Activated naive CD4-positive, alpha-beta T cell treated with anti-CD3 and anti-CD28 coated beads, Interleukin-2, amount 10 ng/mL, durations not matched to agents 7 days and 5 days (primary cell): Measurements from ENCODE around the gene ARHGAP24.
"Not testable (repeated sequence)": the region's sequence is repeated elsewhere in the genome, so short reads cannot be mapped to it uniquely, and the experiment has no call there.

Experiments used
- CTCF ChIA-PET: fragments of 350-600 bp; sonication (Branson Sonifier 250); formaldehyde crosslinking; loops from one replicate; lab custom pipeline; 2021; ENCODE audit warnings: antibody characterized with exemption; lab: Charles Lee
- DNase-seq: peaks from one replicate; pipeline ENCODE4 v3.0.0-alpha.2; 2020
- H3K27ac Mint-ChIP-seq: one replicate; pipeline ENCODE4 v1.8.0; 2021; ENCODE audit warnings: mild to moderate bottlenecking, moderate library complexity, mixed read lengths
- H3K27me3 Mint-ChIP-seq: one replicate; pipeline ENCODE4 v1.8.0; 2021; ENCODE audit warnings: mild to moderate bottlenecking, mixed read lengths
- H3K36me3 Mint-ChIP-seq: one replicate; pipeline ENCODE4 v1.8.0; 2021; ENCODE audit warnings: mixed read lengths
- H3K4me1 Mint-ChIP-seq: one replicate; pipeline ENCODE4 v1.8.0; 2021; ENCODE audit warnings: mixed read lengths
- H3K4me3 Mint-ChIP-seq: one replicate; pipeline ENCODE4 v1.8.0; 2021; ENCODE audit warnings: mild to moderate bottlenecking, moderate library complexity, mixed read lengths
- H3K9me3 Mint-ChIP-seq: one replicate; pipeline ENCODE4 v1.8.0; 2021; ENCODE audit warnings: mixed read lengths

Gene ARHGAP24

DNA sequence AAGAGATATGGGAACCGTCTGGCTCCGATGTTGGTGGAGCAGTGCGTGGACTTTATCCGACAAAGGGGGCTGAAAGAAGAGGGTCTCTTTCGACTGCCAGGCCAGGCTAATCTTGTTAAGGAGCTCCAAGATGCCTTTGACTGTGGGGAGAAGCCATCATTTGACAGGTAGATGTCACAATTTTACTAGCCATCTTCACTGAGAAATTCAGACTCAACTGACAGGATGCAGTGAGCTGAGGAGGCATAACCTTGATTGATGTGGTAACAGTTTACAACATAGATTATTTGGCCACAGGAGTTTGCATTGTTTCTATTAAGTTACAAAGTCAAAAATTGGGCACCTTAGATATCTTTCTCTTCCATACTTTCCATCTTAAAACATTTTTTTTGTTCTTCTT is 467.2 kb downstream of the ARHGAP24 start:
- H3K36me3 Mint-ChIP-seq, result no peaks in the 10 kb centered on the region
- H3K4me1 Mint-ChIP-seq, result no peaks in the 10 kb centered on the region
- no peak for DNase-seq
- H3K27me3 Mint-ChIP-seq, result no peaks in the 10 kb centered on the region
- H3K9me3 Mint-ChIP-seq, result peaks cover 2% of the 10 kb centered on the region
- CTCF ChIA-PET, result no interaction called here
- H3K4me3 Mint-ChIP-seq, result no peak overlapping the region
- no peak overlapping the region for H3K27ac Mint-ChIP-seq

DNA sequence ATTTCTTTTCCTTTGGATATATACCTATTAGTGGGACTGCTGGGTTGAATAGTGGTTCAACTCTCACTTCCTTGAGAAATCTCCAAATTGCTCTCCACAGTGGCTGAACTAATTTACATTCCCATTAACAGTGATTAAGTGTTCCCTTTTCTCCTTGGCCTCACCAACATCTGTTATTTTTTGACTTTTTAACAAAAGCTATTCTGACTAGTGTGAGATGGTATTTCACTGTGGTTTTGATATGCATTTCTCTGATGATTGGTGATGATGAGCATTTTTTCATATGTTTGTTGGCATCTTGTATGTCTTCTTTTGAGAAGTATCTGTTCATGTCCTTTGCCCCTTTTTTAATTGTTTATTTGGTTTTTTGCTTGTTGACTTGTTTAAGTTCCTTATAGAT is 471.9 kb downstream of the ARHGAP24 start:
- no peaks in the 10 kb centered on the region for H3K27me3 Mint-ChIP-seq
- H3K9me3 Mint-ChIP-seq, result peaks cover 2% of the 10 kb centered on the region
- H3K36me3 Mint-ChIP-seq, result no peaks in the 10 kb centered on the region
- H3K27ac Mint-ChIP-seq, result no peak overlapping the region
- H3K4me1 Mint-ChIP-seq, result no peaks in the 10 kb centered on the region
- DNase-seq, result no peak
- no peak overlapping the region for H3K4me3 Mint-ChIP-seq
- CTCF ChIA-PET, result no interaction called here

DNA sequence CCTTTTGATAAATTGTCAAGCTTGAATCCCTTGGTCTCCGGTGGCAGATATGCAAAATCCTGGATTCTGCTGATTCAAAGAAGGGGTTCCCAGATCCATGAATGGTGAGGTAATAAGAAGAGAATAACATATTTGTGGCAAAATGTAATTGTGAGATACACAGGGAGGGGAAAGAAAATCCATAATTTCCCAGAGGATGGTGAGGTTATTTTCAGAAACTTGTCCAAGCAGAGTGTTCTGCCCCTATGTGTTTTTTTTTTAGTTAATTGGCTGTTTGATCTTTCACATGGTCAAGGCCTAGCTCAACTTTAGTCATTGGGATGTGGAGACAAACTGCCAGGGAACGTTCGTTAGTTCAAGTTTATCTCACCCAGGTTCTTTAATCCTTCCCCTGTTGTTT is 476.1 kb downstream of the ARHGAP24 start:
- Mint-ChIP-seq H3K4me1 (no peaks in the 10 kb centered on the region), H3K4me3 (no peak overlapping the region), H3K27me3 (no peaks in the 10 kb centered on the region), H3K27ac (no peak overlapping the region), H3K36me3 (no peaks in the 10 kb centered on the region), H3K9me3 (no peaks in the 10 kb centered on the region)
- DNase-seq, result no peak
- CTCF ChIA-PET, result no interaction called here

DNA sequence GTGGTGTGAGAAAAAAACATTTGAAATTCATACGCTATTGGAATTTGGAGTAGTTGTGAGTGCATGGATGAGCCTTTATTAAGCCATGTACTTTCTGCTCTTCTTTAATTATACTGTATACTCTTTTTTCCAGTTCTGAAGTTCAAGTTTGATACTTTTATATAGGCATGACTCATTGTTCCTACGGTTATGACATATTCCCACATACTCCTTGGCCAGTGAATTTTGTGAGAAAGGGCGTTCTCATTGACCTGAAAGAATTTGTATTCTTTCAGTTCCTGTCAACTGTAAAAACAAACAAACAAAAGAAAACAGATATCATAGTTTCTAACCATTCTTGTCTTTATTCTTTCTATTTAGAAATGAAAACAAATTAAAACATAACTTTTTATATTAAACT is 477.6 kb downstream of the ARHGAP24 start:
- CTCF ChIA-PET, result no interaction called here
- no peak overlapping the region for H3K4me3 Mint-ChIP-seq
- H3K9me3 Mint-ChIP-seq, result no peaks in the 10 kb centered on the region
- DNase-seq, result no peak
- no peaks in the 10 kb centered on the region for H3K36me3 Mint-ChIP-seq
- no peaks in the 10 kb centered on the region for H3K4me1 Mint-ChIP-seq
- H3K27ac Mint-ChIP-seq, result no peak overlapping the region
- no peaks in the 10 kb centered on the region for H3K27me3 Mint-ChIP-seq

DNA sequence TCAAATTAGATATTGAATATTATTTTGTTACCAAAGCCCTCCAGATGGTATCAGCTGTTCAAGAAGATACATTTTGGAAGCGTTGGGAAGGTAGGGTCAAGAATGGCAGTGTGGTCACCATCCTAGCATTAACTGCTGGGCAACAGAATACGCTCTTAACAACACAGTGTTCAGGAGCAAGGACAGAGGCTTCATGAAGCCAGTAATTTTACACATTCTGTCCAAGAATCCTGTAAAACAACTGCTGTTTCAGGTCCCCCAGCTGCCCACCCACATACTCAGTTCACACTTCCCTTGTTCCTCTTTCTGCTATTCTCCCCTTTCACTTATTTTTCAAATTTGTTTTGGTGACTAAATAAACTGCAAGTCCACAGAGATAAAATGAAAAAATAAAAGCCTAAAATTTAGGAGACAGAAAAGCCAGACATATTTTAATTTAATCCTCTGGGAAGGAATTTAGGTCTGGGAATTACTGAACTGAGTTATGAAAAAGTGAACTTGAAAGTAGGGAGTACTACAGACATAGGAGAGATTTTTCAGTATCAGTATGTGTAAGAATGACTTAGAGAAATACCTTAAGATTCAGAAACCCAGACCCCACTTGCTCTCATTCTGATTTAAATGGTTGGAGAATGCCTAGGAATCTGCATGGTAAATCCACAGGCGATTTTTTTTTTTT is 478.2 kb downstream of the ARHGAP24 start:
- CTCF ChIA-PET, result no interaction called here
- Mint-ChIP-seq H3K27ac (no peak overlapping the region), H3K4me1 (no peaks in the 10 kb centered on the region), H3K4me3 (no peak overlapping the region), H3K9me3 (no peaks in the 10 kb centered on the region), H3K36me3 (no peaks in the 10 kb centered on the region), H3K27me3 (no peaks in the 10 kb centered on the region)
- DNase-seq, result no peak

DNA sequence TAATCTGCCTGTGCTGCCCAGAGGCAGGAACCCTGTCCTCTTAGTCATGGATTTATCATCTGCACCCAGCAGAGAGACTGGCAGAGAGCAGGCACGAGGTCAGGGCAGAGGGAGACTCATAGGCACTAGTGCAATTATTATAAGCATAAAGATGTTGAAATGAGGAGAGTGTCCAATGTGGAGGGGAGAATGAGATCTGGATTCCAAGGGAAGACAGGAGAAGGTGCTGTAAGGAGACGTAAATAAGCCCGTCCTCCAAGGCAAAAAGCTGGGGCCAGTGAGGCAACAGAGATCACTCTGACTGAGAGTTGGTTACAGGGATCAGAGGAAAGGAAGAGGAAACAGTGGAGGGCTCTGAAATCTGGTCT is 478.7 kb downstream of the ARHGAP24 start:
- Mint-ChIP-seq H3K4me3 (no peak overlapping the region), H3K27me3 (no peaks in the 10 kb centered on the region), H3K36me3 (no peaks in the 10 kb centered on the region), H3K9me3 (no peaks in the 10 kb centered on the region), H3K4me1 (no peaks in the 10 kb centered on the region), H3K27ac (no peak overlapping the region)
- CTCF ChIA-PET, result no interaction called here
- no peak for DNase-seq

DNA sequence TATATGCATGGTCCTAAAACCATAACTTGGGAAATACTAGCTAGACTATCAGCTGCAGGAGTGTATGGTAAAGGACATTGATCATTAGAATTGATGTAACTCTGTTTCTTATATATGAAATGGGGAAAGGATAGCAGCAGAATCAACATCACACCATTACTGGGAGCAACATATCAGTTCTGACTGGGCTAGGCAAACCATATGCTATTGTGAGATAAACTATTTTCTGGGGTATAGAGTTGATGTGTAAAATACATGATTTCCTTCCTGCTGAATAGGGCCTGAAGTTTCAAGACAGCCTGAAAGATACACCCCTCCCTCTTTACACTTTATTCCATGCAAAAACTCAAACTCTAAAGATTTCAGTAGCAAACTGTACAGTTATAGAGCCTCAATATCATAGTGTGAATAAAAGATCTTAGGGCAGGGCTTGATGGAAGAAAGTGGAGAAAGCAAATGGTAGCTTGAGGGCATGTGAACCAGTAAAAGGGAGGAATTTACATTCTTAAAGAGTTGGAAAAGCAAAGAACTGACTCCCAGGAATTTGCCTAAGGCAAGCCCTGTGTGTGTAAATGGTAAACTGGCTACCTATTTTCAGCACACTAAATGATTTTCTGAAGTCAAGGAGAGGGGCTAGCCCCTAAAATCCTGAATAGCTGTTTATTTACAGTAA is 480.8 kb downstream of the ARHGAP24 start:
- CTCF ChIA-PET, result no interaction called here
- H3K36me3 Mint-ChIP-seq, result no peaks in the 10 kb centered on the region
- DNase-seq, result no peak
- no peaks in the 10 kb centered on the region for H3K9me3 Mint-ChIP-seq
- no peak overlapping the region for H3K4me3 Mint-ChIP-seq
- H3K27me3 Mint-ChIP-seq, result no peaks in the 10 kb centered on the region
- no peak overlapping the region for H3K27ac Mint-ChIP-seq
- no peaks in the 10 kb centered on the region for H3K4me1 Mint-ChIP-seq

DNA sequence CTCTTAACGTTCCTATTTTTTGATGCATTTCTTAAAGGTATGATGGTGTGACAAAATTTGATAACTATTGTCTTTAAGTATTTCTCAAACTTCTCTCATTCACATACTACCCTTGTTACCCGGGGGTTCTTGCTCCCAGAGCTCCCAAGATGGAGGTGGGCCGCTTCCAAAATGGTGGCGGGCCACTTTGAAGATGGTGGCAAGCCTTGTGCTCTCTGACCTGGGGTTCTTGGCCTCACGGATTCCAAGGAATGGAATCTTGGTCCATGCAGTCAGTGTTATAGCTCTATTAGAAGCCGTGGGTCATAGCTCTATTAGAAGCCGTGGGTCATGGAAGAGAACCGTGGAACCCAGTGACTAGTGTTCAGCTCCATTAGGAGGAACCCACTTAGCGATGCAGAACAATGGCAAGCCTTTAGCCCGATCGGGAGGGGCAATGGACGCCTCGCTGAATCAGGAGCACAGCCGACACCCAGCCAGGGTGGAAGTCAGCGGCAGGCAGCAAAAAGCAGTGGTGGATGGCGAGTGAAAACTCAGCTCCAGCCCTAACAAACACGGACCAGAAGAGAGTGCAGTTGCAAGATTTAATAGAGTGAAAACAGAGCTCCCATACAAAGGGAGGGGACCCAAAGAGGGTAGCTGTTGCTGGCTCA is 481.5 kb downstream of the ARHGAP24 start:
- H3K27ac Mint-ChIP-seq, result no peak overlapping the region
- H3K9me3 Mint-ChIP-seq, result no peaks in the 10 kb centered on the region
- no peak overlapping the region for H3K4me3 Mint-ChIP-seq
- CTCF ChIA-PET, result no interaction called here
- no peak for DNase-seq
- H3K27me3 Mint-ChIP-seq, result no peaks in the 10 kb centered on the region
- H3K36me3 Mint-ChIP-seq, result no peaks in the 10 kb centered on the region
- no peaks in the 10 kb centered on the region for H3K4me1 Mint-ChIP-seq

DNA sequence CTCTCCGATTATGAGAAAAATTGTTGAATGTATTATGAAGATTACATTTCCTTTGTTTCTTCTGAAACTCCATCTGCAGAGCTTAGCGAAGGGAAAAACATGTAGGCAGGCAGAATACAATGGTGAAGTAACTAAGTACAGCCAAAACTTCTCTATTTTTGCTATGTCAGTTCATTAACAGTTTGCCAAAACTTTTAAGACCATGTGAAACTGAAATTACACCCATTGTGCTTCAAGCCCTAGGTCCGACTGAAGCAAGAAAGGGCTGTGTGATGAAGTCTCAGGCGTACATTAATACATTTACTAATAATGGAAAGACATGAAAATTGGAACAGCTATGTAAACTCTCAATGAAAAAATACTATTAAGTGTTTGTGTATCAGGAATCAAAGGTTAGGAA is 486.9 kb downstream of the ARHGAP24 start:
- no peaks in the 10 kb centered on the region for H3K36me3 Mint-ChIP-seq
- no peak for DNase-seq
- no peaks in the 10 kb centered on the region for H3K9me3 Mint-ChIP-seq
- no peaks in the 10 kb centered on the region for H3K4me1 Mint-ChIP-seq
- CTCF ChIA-PET, result no interaction called here
- no peak overlapping the region for H3K27ac Mint-ChIP-seq
- no peaks in the 10 kb centered on the region for H3K27me3 Mint-ChIP-seq
- no peak overlapping the region for H3K4me3 Mint-ChIP-seq

DNA sequence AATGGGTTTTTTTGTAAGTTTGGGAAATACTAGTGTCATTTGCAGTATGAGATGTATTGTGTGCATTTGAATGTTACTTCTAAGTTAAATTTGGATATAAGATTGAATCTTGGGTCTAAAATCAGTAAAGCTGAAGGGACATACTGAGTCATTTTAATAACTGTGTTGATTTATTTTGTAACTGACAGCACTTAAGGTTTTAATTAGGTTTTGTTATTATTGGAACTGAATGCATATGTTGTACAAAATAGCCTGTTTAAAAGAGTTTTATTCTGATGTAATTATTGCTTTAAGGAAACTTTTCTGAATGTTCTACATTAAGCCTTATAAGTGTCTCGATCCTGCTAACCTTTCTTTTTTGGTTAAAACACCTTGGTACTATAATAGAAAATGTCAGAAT is 488.3 kb downstream of the ARHGAP24 start:
- no peak for DNase-seq
- no peaks in the 10 kb centered on the region for H3K27me3 Mint-ChIP-seq
- no peak overlapping the region for H3K27ac Mint-ChIP-seq
- no peaks in the 10 kb centered on the region for H3K4me1 Mint-ChIP-seq
- CTCF ChIA-PET, result no interaction called here
- no peaks in the 10 kb centered on the region for H3K36me3 Mint-ChIP-seq
- H3K4me3 Mint-ChIP-seq, result no peak overlapping the region
- H3K9me3 Mint-ChIP-seq, result no peaks in the 10 kb centered on the region

DNA sequence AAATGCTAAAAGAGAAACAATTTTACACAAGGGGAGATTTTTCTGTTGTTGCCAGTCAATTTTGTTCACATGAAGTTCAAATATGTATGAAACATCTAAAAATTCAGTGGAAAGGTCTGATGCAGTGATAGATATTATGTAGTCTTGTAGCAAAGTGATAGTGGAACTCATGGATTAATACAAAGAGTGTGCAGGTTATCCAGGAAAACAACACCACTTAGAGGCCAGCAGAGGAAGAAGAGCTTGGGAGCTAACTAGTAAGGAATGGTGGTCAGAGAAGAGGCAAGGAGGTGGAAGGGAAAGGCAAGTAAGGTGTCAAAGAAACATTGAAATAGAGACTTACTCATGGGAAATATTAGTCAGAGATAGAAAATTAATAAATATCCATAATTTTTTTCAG is 489.3 kb downstream of the ARHGAP24 start:
- Mint-ChIP-seq H3K27me3 (no peaks in the 10 kb centered on the region), H3K27ac (no peak overlapping the region), H3K9me3 (no peaks in the 10 kb centered on the region), H3K4me1 (no peaks in the 10 kb centered on the region), H3K36me3 (no peaks in the 10 kb centered on the region), H3K4me3 (no peak overlapping the region)
- CTCF ChIA-PET, result no interaction called here
- DNase-seq, result no peak

DNA sequence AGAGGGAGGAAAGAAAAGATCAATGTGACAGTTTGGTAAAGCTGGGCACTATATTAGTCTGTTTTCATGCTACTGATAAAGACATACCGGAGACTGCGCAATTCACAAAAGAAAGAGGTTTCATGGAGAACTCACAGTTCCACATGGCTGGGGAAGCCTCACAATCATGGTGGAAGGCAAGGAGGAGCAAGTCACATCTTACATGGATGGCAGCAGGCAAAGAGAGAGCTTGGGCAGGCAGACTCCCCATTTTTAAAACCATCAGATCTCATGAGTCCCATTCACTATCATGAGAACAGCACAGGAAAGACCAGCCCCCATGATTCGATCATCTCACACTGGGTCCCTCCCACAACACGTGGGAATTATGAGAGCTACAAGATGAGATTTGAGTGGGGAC is 490.1 kb downstream of the ARHGAP24 start:
- H3K4me3 Mint-ChIP-seq, CTCF ChIA-PET, H3K9me3 Mint-ChIP-seq, H3K27me3 Mint-ChIP-seq, H3K27ac Mint-ChIP-seq, H3K4me1 Mint-ChIP-seq, DNase-seq, H3K36me3 Mint-ChIP-seq: not testable (repeated sequence)

DNA sequence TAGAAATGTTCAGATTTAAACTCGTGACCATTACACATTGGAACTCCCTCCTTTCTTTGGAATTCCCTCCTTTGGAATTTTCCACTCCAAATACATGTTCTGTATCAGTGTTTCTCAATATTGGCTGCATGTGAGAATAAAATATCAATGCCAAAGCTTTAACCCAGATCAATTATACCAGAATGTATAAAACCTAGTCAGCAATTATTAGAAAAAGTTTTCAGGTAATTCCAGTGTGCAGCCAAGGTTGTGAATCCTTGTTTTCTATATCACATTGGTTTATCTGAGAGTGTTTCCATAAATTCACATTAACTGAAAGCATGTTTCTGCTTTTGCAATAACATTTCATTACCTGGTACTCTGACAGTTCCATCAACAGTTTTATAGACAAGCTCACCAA is 490.6 kb downstream of the ARHGAP24 start:
- CTCF ChIA-PET, result no interaction called here
- H3K36me3 Mint-ChIP-seq, result no peaks in the 10 kb centered on the region
- no peak overlapping the region for H3K4me3 Mint-ChIP-seq
- no peaks in the 10 kb centered on the region for H3K4me1 Mint-ChIP-seq
- no peaks in the 10 kb centered on the region for H3K9me3 Mint-ChIP-seq
- H3K27me3 Mint-ChIP-seq, result no peaks in the 10 kb centered on the region
- DNase-seq, result no peak
- no peak overlapping the region for H3K27ac Mint-ChIP-seq

DNA sequence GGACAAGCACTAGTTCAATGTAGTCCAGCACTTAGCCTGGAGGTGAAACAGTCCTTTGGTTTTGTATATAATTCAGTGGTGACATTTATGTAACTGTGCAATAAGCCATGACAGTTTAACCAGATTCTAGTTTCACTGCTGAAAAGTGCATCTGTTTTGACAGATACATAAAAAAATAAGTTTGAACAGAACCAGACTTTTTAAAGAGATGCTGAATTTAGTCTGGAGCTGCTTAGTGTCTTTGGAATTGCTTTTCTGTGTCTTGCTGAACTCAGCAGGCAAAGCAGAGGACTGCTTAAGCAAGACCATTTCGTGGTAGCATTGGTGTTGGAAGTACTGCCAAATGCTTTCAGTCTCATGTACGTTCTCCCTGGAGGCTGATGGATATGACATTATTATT is 491.4 kb downstream of the ARHGAP24 start:
- Mint-ChIP-seq H3K27ac (no peak overlapping the region), H3K4me3 (no peak overlapping the region), H3K9me3 (no peaks in the 10 kb centered on the region), H3K4me1 (no peaks in the 10 kb centered on the region), H3K27me3 (no peaks in the 10 kb centered on the region), H3K36me3 (no peaks in the 10 kb centered on the region)
- DNase-seq, result no peak
- CTCF ChIA-PET, result no interaction called here

DNA sequence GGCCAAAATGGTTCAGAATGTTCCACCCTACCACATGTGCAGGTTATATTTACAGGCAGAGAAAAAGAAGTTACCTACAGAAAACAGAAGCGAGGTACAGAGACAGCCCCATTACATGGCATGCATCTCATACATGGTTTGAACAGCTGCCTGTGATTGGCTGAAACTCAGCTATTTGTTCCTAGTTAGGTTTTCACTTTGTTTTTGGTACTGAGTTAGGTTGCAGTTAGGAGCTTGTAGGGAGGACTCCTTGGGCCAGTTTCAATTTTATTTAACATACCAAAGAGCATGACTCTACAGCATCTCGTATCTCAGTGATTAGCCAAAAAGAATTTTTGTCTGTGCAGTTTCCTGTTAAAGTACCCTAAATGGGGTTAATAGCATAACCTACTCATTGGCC is 492.9 kb downstream of the ARHGAP24 start:
- Mint-ChIP-seq H3K27ac (no peak overlapping the region), H3K27me3 (no peaks in the 10 kb centered on the region), H3K36me3 (no peaks in the 10 kb centered on the region), H3K4me3 (no peak overlapping the region), H3K9me3 (no peaks in the 10 kb centered on the region), H3K4me1 (no peaks in the 10 kb centered on the region)
- CTCF ChIA-PET, result interaction anchor here (0.6 kb wide), 1 partner anchor 1279 kb away, joined by 3 read pairs; no protein-coding TSS in a partner anchor
- no peak for DNase-seq
